DND-41 (cell line): ENCODE measurements around the gene CALCOCO2.

ENCODE experiments used
- EZH2 ChIP-seq: IDR thresholded peaks from 3 replicates; pipeline ENCODE4 v1.6.1; 2012; ENCODE audit warnings: borderline replicate concordance, low read depth, mild to moderate bottlenecking, moderate library complexity, low read length, inconsistent platforms; ENCODE audit not compliant: severe bottlenecking
- TF ChIP-seq, protein P1 (sequence below): IDR thresholded peaks from 2 replicates; pipeline ENCODE4 v1.5.1; 2012; ENCODE audit warnings: borderline replicate concordance, low read length, moderate library complexity, mild to moderate bottlenecking; ENCODE audit not compliant: poor library complexity, severe bottlenecking; ENCODE audit errors: extremely low read depth

GRCh38 chr17:48818361-48818841 lies 12.4 kb upstream of the CALCOCO2 start:
- TF ChIP-seq, protein P1, sequence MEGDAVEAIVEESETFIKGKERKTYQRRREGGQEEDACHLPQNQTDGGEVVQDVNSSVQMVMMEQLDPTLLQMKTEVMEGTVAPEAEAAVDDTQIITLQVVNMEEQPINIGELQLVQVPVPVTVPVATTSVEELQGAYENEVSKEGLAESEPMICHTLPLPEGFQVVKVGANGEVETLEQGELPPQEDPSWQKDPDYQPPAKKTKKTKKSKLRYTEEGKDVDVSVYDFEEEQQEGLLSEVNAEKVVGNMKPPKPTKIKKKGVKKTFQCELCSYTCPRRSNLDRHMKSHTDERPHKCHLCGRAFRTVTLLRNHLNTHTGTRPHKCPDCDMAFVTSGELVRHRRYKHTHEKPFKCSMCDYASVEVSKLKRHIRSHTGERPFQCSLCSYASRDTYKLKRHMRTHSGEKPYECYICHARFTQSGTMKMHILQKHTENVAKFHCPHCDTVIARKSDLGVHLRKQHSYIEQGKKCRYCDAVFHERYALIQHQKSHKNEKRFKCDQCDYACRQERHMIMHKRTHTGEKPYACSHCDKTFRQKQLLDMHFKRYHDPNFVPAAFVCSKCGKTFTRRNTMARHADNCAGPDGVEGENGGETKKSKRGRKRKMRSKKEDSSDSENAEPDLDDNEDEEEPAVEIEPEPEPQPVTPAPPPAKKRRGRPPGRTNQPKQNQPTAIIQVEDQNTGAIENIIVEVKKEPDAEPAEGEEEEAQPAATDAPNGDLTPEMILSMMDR: no peak
- no peak for TF ChIP-seq EZH2
